NCI-H1436 treated with DMSO at 0.1 percent for 48 hours (cell line): ENCODE measurements around the gene CCDC57.
A peak's percentile ranks its signal among the peaks of the same experiment; 100 is the strongest.
"Not testable (repeated sequence)": the region's sequence is repeated elsewhere in the genome, so short reads cannot be mapped to it uniquely, and the experiment has no call there.

Source experiments
- DNase-seq: peaks from one replicate; lab custom pipeline; 2025; lab: John Stamatoyannopoulos, UW

The CCDC57 gene

GRCh38 chr17:82223517-82223916 is 10.9 kb upstream of the CCDC57 start:
- no peak for DNase-seq

- DNase-seq: no peak
These were observed 10.2 kb upstream of the CCDC57 start for GRCh38 chr17:82222816-82223215.

- DNase-seq: no peak
These were observed 8.8 kb upstream of the CCDC57 start for GRCh38 chr17:82221341-82221902.

- no peak for DNase-seq
These were observed 7.4 kb upstream of the CCDC57 start for GRCh38 chr17:82219753-82220709.

- DNase-seq: no peak
These were observed 6.4 kb upstream of the CCDC57 start for GRCh38 chr17:82219083-82219482.

- no peak for DNase-seq
These were observed 5.9 kb upstream of the CCDC57 start for GRCh38 chr17:82218349-82219075.

GRCh38 chr17:82217530-82218204 is 5.0 kb upstream of the CCDC57 start:
- DNase-seq: no peak

GRCh38 chr17:82217120-82217529 is 4.5 kb upstream of the CCDC57 start:
- no peak for DNase-seq

GRCh38 chr17:82216301-82217119 is 3.9 kb upstream of the CCDC57 start:
- no peak for DNase-seq

GRCh38 chr17:82215972-82216300 is 3.3 kb upstream of the CCDC57 start:
- no peak for DNase-seq

- no peak for DNase-seq
These were observed 2.7 kb upstream of the CCDC57 start for GRCh38 chr17:82215095-82215971.

GRCh38 chr17:82214012-82214628 is 1.5 kb upstream of the CCDC57 start:
- no peak for DNase-seq

GRCh38 chr17:82213251-82214011 is 789 bp upstream of the CCDC57 start:
- no peak for DNase-seq

GRCh38 chr17:82210655-82211054 is 2.0 kb downstream of the CCDC57 start:
- not testable (repeated sequence) for DNase-seq

GRCh38 chr17:82205720-82206508 is 6.7 kb downstream of the CCDC57 start:
- DNase-seq: peak; percentile 55

- DNase-seq: no peak
These were observed 7.6 kb downstream of the CCDC57 start for GRCh38 chr17:82204831-82205719.

GRCh38 chr17:82203920-82204319 is 8.7 kb downstream of the CCDC57 start:
- no peak for DNase-seq
